CD14-positive monocyte (primary cell): ENCODE data around the gene ALDH4A1. TPM values are rescaled to one million over a fixed set of nuclear protein-coding genes. Genes with fewer than 3 reads are reported as not detected.
"Not testable (repeated sequence)": the region's sequence is repeated elsewhere in the genome, so short reads cannot be mapped to it uniquely, and the experiment has no call there.

Experiments
- DNase-seq, 3 donors: peaks; one replicate each; pipeline ENCODE4 v3.0.0-alpha.2; 2011 to 2022
- H2AFZ ChIP-seq: 2 replicates; pipeline ENCODE4 v1.6.0; 2012; ENCODE audit warnings: mild to moderate bottlenecking, low read depth, low read length, inconsistent platforms; ENCODE audit not compliant: insufficient read depth, poor library complexity, severe bottlenecking
- H3K27ac ChIP-seq, 2 donors: 1 replicate in 1 of 2; 2 replicates in 1 of 2; pipeline ENCODE4 v1.5.1; 2012 to 2013; ENCODE audit warnings: low read length in 2 of 2, control low read depth in 1 of 2, inconsistent platforms in 1 of 2, low read depth in 1 of 2, mild to moderate bottlenecking in 1 of 2
- H3K27me3 ChIP-seq, 2 donors: one replicate each; pipeline versions ENCODE4 v1.6.0 to v1.6.1; 2011 to 2013; ENCODE audit warnings: low read length in 2 of 2; ENCODE audit not compliant: control insufficient read depth in 2 of 2, insufficient read depth in 2 of 2
- H3K36me3 ChIP-seq, 2 donors: replicated peaks in 1 of 2; 1 replicate in 1 of 2; 2 replicates in 1 of 2; pipeline versions ENCODE4 v1.5.1 to v1.6.1; 2012 to 2013; ENCODE audit warnings: low read length in 2 of 2, control low read depth in 1 of 2, inconsistent platforms in 1 of 2, mild to moderate bottlenecking in 1 of 2; ENCODE audit not compliant: insufficient read depth in 2 of 2, control insufficient read depth in 1 of 2
- H3K4me1 ChIP-seq, 2 donors: 1 replicate in 1 of 2; 2 replicates in 1 of 2; pipeline versions ENCODE4 v1.5.1 to v1.6.1; 2012 to 2013; ENCODE audit warnings: low read length in 2 of 2, control low read depth in 1 of 2, inconsistent platforms in 1 of 2, mild to moderate bottlenecking in 1 of 2, moderate library complexity in 1 of 2; ENCODE audit not compliant: insufficient read depth in 2 of 2, control insufficient read depth in 1 of 2
- H3K4me2 ChIP-seq: replicated peaks from 2 replicates; pipeline ENCODE3; 2012; ENCODE audit warnings: low read length, moderate library complexity, mild to moderate bottlenecking; ENCODE audit not compliant: poor library complexity, severe bottlenecking; ENCODE audit errors: extremely low read depth
- H3K4me3 ChIP-seq, 3 experiments: fragments of 200-600 bp in 1 of 3; sonication (generic) in 1 of 3; replicated peaks in 1 of 3; 1 replicate in 2 of 3; 2 replicates in 1 of 3; pipeline ENCODE4 v1.5.1; 2011 to 2013; ENCODE audit warnings: low read length in 3 of 3, mild to moderate bottlenecking in 3 of 3, control low read depth in 2 of 3, low read depth in 2 of 3, inconsistent platforms in 1 of 3, moderate library complexity in 1 of 3
- H3K79me2 ChIP-seq: 2 replicates; pipeline ENCODE4 v1.6.0; 2012; ENCODE audit warnings: mild to moderate bottlenecking, control low read depth, inconsistent platforms, low read length, moderate library complexity; ENCODE audit not compliant: insufficient read depth
- H3K9ac ChIP-seq: 2 replicates; pipeline ENCODE4 v1.6.0; 2017; ENCODE audit warnings: low read length, mild to moderate bottlenecking; ENCODE audit not compliant: insufficient read depth, poor library complexity, severe bottlenecking
- H3K9me3 ChIP-seq, 2 donors: replicated peaks in 1 of 2; 1 replicate in 1 of 2; 2 replicates in 1 of 2; pipeline versions ENCODE4 v1.5.1 to v1.6.1; 2012 to 2013; ENCODE audit warnings: low read length in 2 of 2, control low read depth in 1 of 2; ENCODE audit not compliant: control insufficient read depth in 1 of 2, insufficient read depth in 1 of 2
- H4K20me1 ChIP-seq: 2 replicates; pipeline ENCODE4 v1.6.0; 2012; ENCODE audit warnings: mild to moderate bottlenecking, low read length, control low read depth, moderate library complexity; ENCODE audit not compliant: insufficient read depth
- H3K27ac Mint-ChIP-seq, 7 donors: one replicate each; pipeline ENCODE4 v1.8.0; 2020; ENCODE audit warnings: mild to moderate bottlenecking in 7 of 7, mixed read lengths in 7 of 7, moderate library complexity in 6 of 7, inconsistent platforms in 2 of 7
- H3K27me3 Mint-ChIP-seq, 3 donors: one replicate each; pipeline ENCODE4 v1.8.0; 2021 to 2022; ENCODE audit warnings: low read depth in 3 of 3, mild to moderate bottlenecking in 3 of 3, mixed read lengths in 3 of 3, moderate library complexity in 3 of 3, inconsistent platforms in 1 of 3
- H3K36me3 Mint-ChIP-seq, 2 donors: one replicate each; pipeline ENCODE4 v1.8.0; 2020; ENCODE audit warnings: mixed read lengths in 2 of 2, inconsistent platforms in 1 of 2, mild to moderate bottlenecking in 1 of 2
- H3K4me1 Mint-ChIP-seq: one replicate; pipeline ENCODE4 v1.8.0; 2020; ENCODE audit warnings: mild to moderate bottlenecking, mixed read lengths
- H3K4me3 Mint-ChIP-seq, 2 donors: one replicate each; pipeline ENCODE4 v1.8.0; 2020; ENCODE audit warnings: mild to moderate bottlenecking in 2 of 2, mixed read lengths in 2 of 2, moderate library complexity in 1 of 2
- H3K9me3 Mint-ChIP-seq, 7 donors: one replicate each; pipeline ENCODE4 v1.8.0; 2020 to 2022; ENCODE audit warnings: mixed read lengths in 7 of 7, mild to moderate bottlenecking in 6 of 7, moderate library complexity in 6 of 7, inconsistent platforms in 2 of 7
- CTCF ChIP-seq: fragments of 200-600 bp; IDR thresholded peaks from one replicate; pipeline ENCODE4 v1.8.0; 2022; ENCODE audit warnings: antibody characterized with exemption, mild to moderate bottlenecking
- WGBS: methylation state at CpG from one replicate; pipeline ENCODE4 v1.1.5; 2013; ENCODE audit warnings: missing lambda C conversion rate; ENCODE audit not compliant: insufficient coverage; 5-methylcytosine and 5-hydroxymethylcytosine counted together
- intact Hi-C, 2 donors: fragments of 100-400 bp; cut with micrococcal nuclease; formaldehyde crosslinking; loops; one replicate each; pipeline versions ENCODE4 v1.15.0 to v1.15.1; 2023
- polyA plus RNA-seq, 3 donors: library from polyadenylated mRNA; depleted of rRNA in 1 of 3; unstranded in 2 of 3; stranded (reverse) in 1 of 3; fragments of 300-500 nt in 2 of 3; fragments of >200 nt in 1 of 3; fragmentation: Illumina TruSeq in 2 of 3; gene quantifications; 1 replicate in 2 of 3; 2 replicates in 1 of 3; pipeline ENCODE4 v1.2.3, GENCODE V29; 2012 to 2021

ALDH4A1 gene
- polyA plus RNA-seq, 3 donors: 4.8 to 7.8 (median 6.1) TPM

- H3K27ac ChIP-seq: peak overlapping the region in 1 of 2 donors; percentile 31
- peaks cover 0 to 9% of the 10 kb centered on the region in 2 donors for H3K4me1 ChIP-seq
- no peak overlapping the region for H3K4me3 ChIP-seq
- 98% methylated on average over 6 of the region's 6 CpGs for WGBS
- TF ChIP-seq CTCF: no peak
- H3K4me2 ChIP-seq: no peak overlapping the region
- H3K9me3 Mint-ChIP-seq: no peaks in the 10 kb centered on the region
- no peaks in the 10 kb centered on the region for H4K20me1 ChIP-seq
- H3K36me3 ChIP-seq: peaks cover 9 to 17% of the 10 kb centered on the region in 2 donors
- H3K27me3 ChIP-seq: no peaks in the 10 kb centered on the region
- intact Hi-C loops: no loop called here
- no peak for DNase-seq
- no peaks in the 10 kb centered on the region for H3K9me3 ChIP-seq
- no peak overlapping the region for H3K9ac ChIP-seq
- H2AFZ ChIP-seq: no peak overlapping the region
- no peaks in the 10 kb centered on the region for H3K27me3 Mint-ChIP-seq
- no peak overlapping the region for H3K27ac Mint-ChIP-seq
- H3K36me3 Mint-ChIP-seq: peaks cover 26 to 42% of the 10 kb centered on the region in 2 donors
- H3K4me1 Mint-ChIP-seq: peaks cover 25% of the 10 kb centered on the region
- H3K4me3 Mint-ChIP-seq: no peak overlapping the region
- H3K79me2 ChIP-seq: peaks cover 11% of the 10 kb centered on the region
Measured at GRCh38 chr1:18895317-18895716, 7.0 kb downstream of the ALDH4A1 start.

DNA sequence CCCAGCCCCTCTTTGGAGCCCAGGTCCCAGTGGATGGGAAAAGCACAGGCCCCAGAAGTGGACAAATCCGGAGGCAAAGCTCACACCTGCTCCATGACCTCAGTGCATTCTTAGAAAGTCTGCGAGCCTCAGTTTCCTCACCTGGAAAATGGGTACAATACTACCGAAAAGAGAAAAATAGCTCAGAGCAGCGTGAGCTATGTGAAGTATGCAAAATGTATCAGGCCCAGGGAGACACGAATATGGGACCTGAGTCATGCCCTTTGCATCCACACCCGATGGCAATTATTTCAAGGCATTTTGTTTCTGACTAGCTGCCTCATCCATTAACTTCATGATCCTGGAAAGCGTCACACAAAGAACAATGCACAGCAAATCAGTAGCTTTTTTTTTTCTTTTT, 9.2 kb downstream of the ALDH4A1 start:
- WGBS: 96% methylated on average over 6 of the region's 7 CpGs
- intact Hi-C loops: no loop called here
- Mint-ChIP-seq H3K27ac (peak overlapping the region in 1 of 7 donors; percentile 15), H3K9me3 (no peaks in the 10 kb centered on the region), H3K4me1 (peaks cover 13% of the 10 kb centered on the region), H3K4me3 (no peak overlapping the region), H3K36me3 (peaks cover 27 to 48% of the 10 kb centered on the region in 2 donors), H3K27me3 (no peaks in the 10 kb centered on the region)
- Histone ChIP-seq H3K27me3 (no peaks in the 10 kb centered on the region), H3K79me2 (peaks cover 3% of the 10 kb centered on the region), H2AFZ (no peak overlapping the region), H3K4me3 (no peak overlapping the region), H3K9me3 (no peaks in the 10 kb centered on the region), H4K20me1 (no peaks in the 10 kb centered on the region), H3K4me2 (no peak overlapping the region), H3K36me3 (peaks cover 17 to 31% of the 10 kb centered on the region in 2 donors), H3K4me1 (no peaks in the 10 kb centered on the region), H3K9ac (no peak overlapping the region), H3K27ac (no peak overlapping the region)
- no peak for DNase-seq
- TF ChIP-seq CTCF: no peak

DNA sequence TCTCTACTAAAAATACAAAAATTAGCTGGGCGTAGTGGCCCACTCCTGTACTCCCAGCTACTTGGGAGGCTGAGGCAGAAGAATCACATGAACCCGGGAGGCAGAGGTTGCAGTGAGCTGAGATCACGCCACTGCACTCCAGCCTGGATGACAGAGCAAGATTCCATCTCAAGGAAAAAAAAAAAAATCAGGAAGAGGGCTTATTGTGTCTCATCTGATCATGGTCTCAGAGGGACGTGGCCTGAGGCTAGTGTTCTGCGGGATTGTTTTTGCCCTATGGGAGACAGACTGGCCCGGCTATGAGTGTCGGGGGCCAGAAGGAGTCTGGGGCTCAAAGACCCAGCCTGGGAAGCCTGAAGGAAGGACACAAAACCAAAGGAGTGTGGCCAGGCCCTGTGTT, 10.5 kb downstream of the ALDH4A1 start:
- DNase-seq: not testable (repeated sequence)

More for the DNA sequence above, 10.5 kb downstream of the ALDH4A1 start:
- H3K27me3 ChIP-seq, H3K79me2 ChIP-seq, H3K4me2 ChIP-seq, H3K27ac ChIP-seq, H3K4me3 Mint-ChIP-seq, H3K9me3 Mint-ChIP-seq, H4K20me1 ChIP-seq, H3K4me3 ChIP-seq, H3K4me1 ChIP-seq, H3K9me3 ChIP-seq, H2AFZ ChIP-seq, intact Hi-C loops, H3K27me3 Mint-ChIP-seq: not testable (repeated sequence)
- H3K4me1 Mint-ChIP-seq: peaks cover 13% of the 10 kb centered on the region
- H3K27ac Mint-ChIP-seq: peak overlapping the region in 3 of 7 donors; percentile 70 to 79 (median 73)
- Histone ChIP-seq H3K9ac (peak overlapping the region; percentile 15), H3K36me3 (peaks cover 16 to 30% of the 10 kb centered on the region in 2 donors)
- peaks cover 24 to 43% of the 10 kb centered on the region in 2 donors for H3K36me3 Mint-ChIP-seq
- WGBS: 91% methylated on average over 6 of the region's 7 CpGs
